SK-N-SH (cell line): ENCODE measurements around the gene LTBP1. TPM values are rescaled to one million over a fixed set of nuclear protein-coding genes. Genes with fewer than 3 reads are reported as not detected.

Source experiments
- CTCF ChIA-PET: fragments of 300-600, 350-600 bp; formaldehyde crosslinking; extraction: SDS; loops from one replicate; lab custom pipeline; 2021; lab: Yijun Ruan, JAX
- POLR2A ChIA-PET: fragments of 350-600 bp; sonication (Branson Sonifier 250); formaldehyde crosslinking; extraction: SDS; loops from one replicate; lab custom pipeline; 2020; ENCODE audit warnings: antibody characterized with exemption, inconsistent platforms; lab: Yijun Ruan, JAX
- DNase-seq: peaks from one replicate; pipeline ENCODE4 v3.0.0; 2012
- H2AFZ ChIP-seq: fragments of 200-600 bp; sonication (generic); 2 replicates; pipeline ENCODE4 v1.8.1; 2016; ENCODE audit warnings: antibody characterized with exemption, mild to moderate bottlenecking, low read depth
- H3F3A ChIP-seq: fragments of 200-600 bp; sonication (generic); replicated peaks from 2 replicates; pipeline ENCODE3; 2016; ENCODE audit warnings: antibody characterized with exemption, mild to moderate bottlenecking; ENCODE audit not compliant: insufficient read depth
- H3K27ac ChIP-seq, 2 experiments: fragments of 200-500 bp in 1 of 2; fragments of 200-600 bp in 1 of 2; sonication (Bioruptor generic) in 1 of 2; sonication (generic), shearing (Covaris generic) in 1 of 2; 2 replicates each; pipeline versions ENCODE4 v1.5.1 to v1.6.1; 2014 to 2016; ENCODE audit warnings: low read depth in 2 of 2, inconsistent platforms in 1 of 2, low read length in 1 of 2, mild to moderate bottlenecking in 1 of 2, mixed read lengths in 1 of 2
- H3K27me3 ChIP-seq: fragments of 200-600 bp; sonication (generic), shearing (Covaris generic); 2 replicates; pipeline ENCODE4 v1.6.1; 2016; ENCODE audit warnings: mixed run types; ENCODE audit not compliant: insufficient read depth
- H3K36me3 ChIP-seq, 2 experiments: fragments of 200-500 bp in 1 of 2; fragments of 200-600 bp in 1 of 2; sonication (Bioruptor generic) in 1 of 2; sonication (generic) in 1 of 2; replicated peaks in 1 of 2; 2 replicates each; pipeline versions ENCODE3 to v1.5.1; 2014 to 2016; ENCODE audit warnings: low read length in 1 of 2, mild to moderate bottlenecking in 1 of 2; ENCODE audit not compliant: insufficient read depth in 2 of 2, control insufficient read depth in 1 of 2
- H3K4me1 ChIP-seq, 2 experiments: fragments of 200-500 bp in 1 of 2; fragments of 200-600 bp in 1 of 2; sonication (Bioruptor generic) in 1 of 2; sonication (generic), shearing (Covaris generic) in 1 of 2; 2 replicates each; pipeline versions ENCODE4 v1.5.1 to v1.6.1; 2014 to 2016; ENCODE audit warnings: low read depth in 1 of 2, low read length in 1 of 2, mixed run types in 1 of 2; ENCODE audit not compliant: insufficient read depth in 2 of 2, control insufficient read depth in 1 of 2
- H3K4me2 ChIP-seq: fragments of 200-600 bp; sonication (generic), shearing (Covaris generic); 2 replicates; pipeline ENCODE4 v1.6.1; 2017; ENCODE audit warnings: mixed run types
- H3K4me3 ChIP-seq, 2 experiments: fragments of 200-500 bp in 1 of 2; fragments of 200-600 bp in 1 of 2; sonication (Bioruptor generic) in 1 of 2; sonication (generic), shearing (Covaris generic) in 1 of 2; 2 replicates each; pipeline versions ENCODE4 v1.5.1 to v1.8.1; 2014 to 2016; ENCODE audit warnings: low read depth in 2 of 2, inconsistent platforms in 1 of 2, low read length in 1 of 2, mild to moderate bottlenecking in 1 of 2, mixed read lengths in 1 of 2, moderate library complexity in 1 of 2
- H3K79me2 ChIP-seq: fragments of 200-600 bp; sonication (generic); 2 replicates; pipeline ENCODE4 v1.8.1; 2017; ENCODE audit warnings: mild to moderate bottlenecking; ENCODE audit not compliant: insufficient read depth
- H3K9ac ChIP-seq: fragments of 200-600 bp; sonication (generic); 2 replicates; pipeline ENCODE4 v1.6.1; 2017; ENCODE audit warnings: mixed run types
- H3K9me2 ChIP-seq: fragments of 200-600 bp; sonication (generic); 2 replicates; pipeline ENCODE4 v1.6.1; 2017; ENCODE audit warnings: mixed run types
- H3K9me3 ChIP-seq: fragments of 200-600 bp; sonication (generic); 2 replicates; pipeline ENCODE4 v1.6.1; 2017; ENCODE audit warnings: mixed run types, mild to moderate bottlenecking, moderate library complexity
- H4K20me1 ChIP-seq: fragments of 200-600 bp; sonication (generic); 2 replicates; pipeline ENCODE4 v1.6.1; 2017; ENCODE audit warnings: mild to moderate bottlenecking, mixed run types; ENCODE audit not compliant: insufficient read depth
- FOSL2 ChIP-seq: IDR thresholded peaks from 2 replicates; pipeline ENCODE4 v1.4.0; 2012; ENCODE audit warnings: low read depth, mild to moderate bottlenecking, moderate library complexity, borderline replicate concordance
- FOXM1 ChIP-seq: IDR thresholded peaks from 2 replicates; pipeline ENCODE4 v1.4.0; 2012; ENCODE audit warnings: low read depth, mild to moderate bottlenecking
- GABPA ChIP-seq: IDR thresholded peaks from 2 replicates; pipeline ENCODE4 v1.4.0; 2012; ENCODE audit warnings: low read depth, mild to moderate bottlenecking
- JUND ChIP-seq: IDR thresholded peaks from 2 replicates; pipeline ENCODE4 v1.4.0; 2012
- MXI1 ChIP-seq: IDR thresholded peaks from 2 replicates; pipeline ENCODE4 v1.6.1; 2012; ENCODE audit warnings: mild to moderate bottlenecking, low read depth, low read length, improper control_type of control experiment
- NFIC ChIP-seq: IDR thresholded peaks from 2 replicates; pipeline ENCODE4 v1.4.0; 2012; ENCODE audit warnings: borderline replicate concordance
- NRF1 ChIP-seq: IDR thresholded peaks from 2 replicates; pipeline ENCODE4 v1.6.1; 2012; ENCODE audit warnings: low read depth, mild to moderate bottlenecking, low read length
- RAD21 ChIP-seq: IDR thresholded peaks from 2 replicates; pipeline ENCODE4 v1.6.1; 2012; ENCODE audit warnings: mild to moderate bottlenecking, low read length
- RFX5 ChIP-seq: IDR thresholded peaks from 2 replicates; pipeline ENCODE4 v1.6.1; 2012; ENCODE audit warnings: mild to moderate bottlenecking, improper control_type of control experiment, low read length
- RXRA ChIP-seq: IDR thresholded peaks from 2 replicates; pipeline ENCODE4 v1.4.0; 2012; ENCODE audit warnings: low read depth, mild to moderate bottlenecking, borderline replicate concordance
- TCF12 ChIP-seq: IDR thresholded peaks from 2 replicates; pipeline ENCODE4 v1.4.0; 2012
- TEAD4 ChIP-seq: IDR thresholded peaks from 2 replicates; pipeline ENCODE4 v1.4.0; 2012; ENCODE audit warnings: mild to moderate bottlenecking, borderline replicate concordance; ENCODE audit not compliant: insufficient read depth
- WGBS: methylation state at CpG from one replicate; pipeline ENCODE4 v1.1.6; 2017; ENCODE audit warnings: low lambda C conversion rate; 5-methylcytosine and 5-hydroxymethylcytosine counted together
- polyA plus RNA-seq, 3 experiments: library from polyadenylated mRNA; depleted of rRNA; stranded (reverse); fragments of >200 nt; gene quantifications; 2 replicates each; pipeline ENCODE4 v1.2.3, GENCODE V29; 2012
- TF ChIP-seq, protein P1 (sequence below): IDR thresholded peaks from 2 replicates; pipeline ENCODE4 v1.4.0; 2012; ENCODE audit warnings: low read depth, borderline replicate concordance
- TF ChIP-seq, protein P2 (sequence below): IDR thresholded peaks from 2 replicates; pipeline ENCODE4 v1.4.0; 2012; ENCODE audit warnings: low read depth, borderline replicate concordance

LTBP1 gene
- polyA plus RNA-seq, 1 of the 3 experiments (the other 2 are of a cell fraction) = 467 TPM

DNA sequence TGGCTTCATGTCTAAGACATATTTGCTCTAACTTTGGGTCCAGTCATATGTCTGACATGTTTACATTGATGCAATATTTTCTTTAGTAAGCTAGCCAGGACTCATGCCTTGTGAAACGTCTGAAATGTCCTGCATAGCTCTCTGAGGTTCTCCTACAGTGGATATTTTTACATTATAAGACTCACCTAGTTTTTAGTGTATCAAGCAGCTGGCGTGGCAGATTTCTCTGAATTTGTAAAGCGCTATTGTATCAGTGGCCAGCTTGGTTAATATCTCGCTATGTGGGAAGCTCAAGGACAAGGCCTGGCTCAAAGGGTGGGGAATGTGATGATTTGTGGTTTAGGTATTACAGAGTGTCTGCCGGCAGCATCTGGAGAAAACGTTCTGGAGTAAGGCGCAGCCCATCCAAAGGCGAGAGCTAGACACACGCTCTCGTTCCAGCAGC, 164.3 kb downstream of the LTBP1 start:
- Histone ChIP-seq H3K4me1 (peaks cover 14 to 17% of the 10 kb centered on the region in 2 experiments), H3K79me2 (no peaks in the 10 kb centered on the region), H3K27ac (peak overlapping the region in 1 of 2 experiments; percentile 11; a peak in 2 of 4 replicates), H3K9ac (no peak overlapping the region), H3K9me2 (no peaks in the 10 kb centered on the region), H3K36me3 (peaks cover 0 to 5% of the 10 kb centered on the region in 2 experiments), H4K20me1 (no peaks in the 10 kb centered on the region), H3K9me3 (no peaks in the 10 kb centered on the region), H2AFZ (no peak overlapping the region), H3K4me2 (no peak overlapping the region), H3F3A (peaks cover 7% of the 10 kb centered on the region), H3K4me3 (no peak overlapping the region), H3K27me3 (no peaks in the 10 kb centered on the region)
- ChIA-PET CTCF (interaction anchor here (1.1 kb wide), 1 partner anchor 261 kb away, joined by 3 read pairs; no protein-coding TSS in a partner anchor), POLR2A (no interaction called here)
- TF ChIP-seq, protein P1, sequence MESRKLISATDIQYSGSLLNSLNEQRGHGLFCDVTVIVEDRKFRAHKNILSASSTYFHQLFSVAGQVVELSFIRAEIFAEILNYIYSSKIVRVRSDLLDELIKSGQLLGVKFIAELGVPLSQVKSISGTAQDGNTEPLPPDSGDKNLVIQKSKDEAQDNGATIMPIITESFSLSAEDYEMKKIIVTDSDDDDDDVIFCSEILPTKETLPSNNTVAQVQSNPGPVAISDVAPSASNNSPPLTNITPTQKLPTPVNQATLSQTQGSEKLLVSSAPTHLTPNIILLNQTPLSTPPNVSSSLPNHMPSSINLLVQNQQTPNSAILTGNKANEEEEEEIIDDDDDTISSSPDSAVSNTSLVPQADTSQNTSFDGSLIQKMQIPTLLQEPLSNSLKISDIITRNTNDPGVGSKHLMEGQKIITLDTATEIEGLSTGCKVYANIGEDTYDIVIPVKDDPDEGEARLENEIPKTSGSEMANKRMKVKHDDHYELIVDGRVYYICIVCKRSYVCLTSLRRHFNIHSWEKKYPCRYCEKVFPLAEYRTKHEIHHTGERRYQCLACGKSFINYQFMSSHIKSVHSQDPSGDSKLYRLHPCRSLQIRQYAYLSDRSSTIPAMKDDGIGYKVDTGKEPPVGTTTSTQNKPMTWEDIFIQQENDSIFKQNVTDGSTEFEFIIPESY = no peak
- TF ChIP-seq RFX5 = no peak
- no peak for TF ChIP-seq RAD21
- no peak for TF ChIP-seq MXI1
- TF ChIP-seq TCF12 = no peak
- TF ChIP-seq NRF1 = no peak
- TF ChIP-seq TEAD4 = no peak
- TF ChIP-seq RXRA = no peak
- no peak for TF ChIP-seq FOSL2
- no peak for TF ChIP-seq GABPA
- TF ChIP-seq NFIC = no peak
- 79% methylated on average over 10 of the region's 10 CpGs for WGBS
- DNase-seq = no peak

DNA sequence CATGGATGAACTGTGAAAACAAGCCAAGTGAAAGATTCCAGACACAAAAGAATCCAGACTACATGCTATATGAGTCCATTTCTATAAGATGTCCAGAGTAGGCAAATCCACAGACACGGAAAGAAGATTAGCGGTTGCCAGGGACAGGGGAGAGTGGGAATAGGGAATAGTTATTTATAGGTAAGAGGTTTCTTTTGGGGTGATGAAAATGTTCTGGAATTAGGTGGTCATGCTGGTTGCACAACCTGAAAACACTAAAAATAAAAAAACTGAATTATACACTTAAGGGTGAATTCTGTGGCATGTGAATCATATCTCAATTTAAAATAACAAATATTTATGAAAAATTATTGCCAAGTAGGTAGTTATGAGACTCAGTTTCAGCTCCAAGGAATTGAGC, 168.4 kb downstream of the LTBP1 start:
- H3F3A ChIP-seq = peaks cover 7% of the 10 kb centered on the region
- H3K9ac ChIP-seq = no peak overlapping the region
- no peaks in the 10 kb centered on the region for H3K79me2 ChIP-seq
- TF ChIP-seq FOXM1 (no peak), JUND (no peak)
- TF ChIP-seq, protein P2, sequence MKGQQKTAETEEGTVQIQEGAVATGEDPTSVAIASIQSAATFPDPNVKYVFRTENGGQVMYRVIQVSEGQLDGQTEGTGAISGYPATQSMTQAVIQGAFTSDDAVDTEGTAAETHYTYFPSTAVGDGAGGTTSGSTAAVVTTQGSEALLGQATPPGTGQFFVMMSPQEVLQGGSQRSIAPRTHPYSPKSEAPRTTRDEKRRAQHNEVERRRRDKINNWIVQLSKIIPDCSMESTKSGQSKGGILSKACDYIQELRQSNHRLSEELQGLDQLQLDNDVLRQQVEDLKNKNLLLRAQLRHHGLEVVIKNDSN = no peak
- no peak for DNase-seq
- H3K9me3 ChIP-seq = no peaks in the 10 kb centered on the region
- ChIA-PET POLR2A (interaction anchor here (0.6 kb wide), 1 partner anchor 49 kb away, joined by 4 read pairs; no protein-coding TSS in a partner anchor), CTCF (no interaction called here)
- no peaks in the 10 kb centered on the region for H3K9me2 ChIP-seq
- no peak overlapping the region for H3K4me2 ChIP-seq
- peaks cover 0 to 5% of the 10 kb centered on the region in 2 experiments for H3K36me3 ChIP-seq
- no peak overlapping the region for H3K27ac ChIP-seq
- 92% methylated on average over 2 of the region's 2 CpGs for WGBS
- H4K20me1 ChIP-seq = no peaks in the 10 kb centered on the region
- H2AFZ ChIP-seq = no peak overlapping the region
- H3K4me3 ChIP-seq = no peak overlapping the region
- no peaks in the 10 kb centered on the region for H3K27me3 ChIP-seq
- no peaks in the 10 kb centered on the region for H3K4me1 ChIP-seq
